Limb (tissue), 2 donors: ENCODE results near the gene SNRPA1.
A peak's percentile ranks its signal among the peaks of the same experiment; 100 is the strongest.

Experiments used
- DNase-seq, 2 donors: peaks; one replicate each; pipeline ENCODE4 v3.0.0-alpha.2; 2016; ENCODE audit errors: extremely low spot score in 2 of 2

Gene SNRPA1

DNA sequence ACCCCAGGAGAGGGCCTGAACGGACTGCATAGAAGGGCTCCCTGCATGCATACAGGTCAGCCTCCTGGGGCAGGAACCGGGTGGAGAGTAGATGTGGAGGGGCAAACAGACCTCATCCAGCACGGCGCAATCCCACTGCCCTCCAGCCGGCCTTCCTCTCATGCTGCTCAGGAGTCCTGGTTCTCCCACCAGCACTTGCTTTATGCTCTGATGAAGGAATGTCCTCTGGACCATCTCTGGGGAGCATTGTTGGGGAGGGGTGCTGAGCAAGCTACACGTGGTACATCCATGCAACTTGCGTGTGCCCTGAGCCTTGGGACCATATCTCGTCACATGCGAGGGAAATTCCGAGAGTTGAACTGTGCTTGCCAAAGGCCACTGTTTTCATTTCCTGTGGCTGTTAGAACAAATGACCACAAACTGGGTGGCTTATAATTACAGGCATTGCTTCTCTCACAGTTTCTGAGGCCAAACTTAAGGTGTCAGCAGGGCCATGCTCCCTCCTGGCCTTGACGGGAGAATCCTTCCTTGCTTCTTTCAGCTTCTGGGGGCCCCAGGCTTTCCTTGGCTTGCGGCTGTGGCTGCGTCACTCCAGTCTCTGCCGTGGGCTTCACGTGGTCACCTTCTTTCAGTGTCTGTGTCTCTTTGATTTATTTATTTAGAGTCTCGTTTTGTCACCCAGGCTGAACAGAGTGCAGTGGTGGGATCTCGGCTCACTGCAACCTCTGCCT is 30.0 kb downstream of the SNRPA1 start:
- no peak for DNase-seq

- DNase-seq: no peak
Observed at GRCh38 chr15:101264011-101264410, 31.0 kb downstream of the SNRPA1 start.

DNA sequence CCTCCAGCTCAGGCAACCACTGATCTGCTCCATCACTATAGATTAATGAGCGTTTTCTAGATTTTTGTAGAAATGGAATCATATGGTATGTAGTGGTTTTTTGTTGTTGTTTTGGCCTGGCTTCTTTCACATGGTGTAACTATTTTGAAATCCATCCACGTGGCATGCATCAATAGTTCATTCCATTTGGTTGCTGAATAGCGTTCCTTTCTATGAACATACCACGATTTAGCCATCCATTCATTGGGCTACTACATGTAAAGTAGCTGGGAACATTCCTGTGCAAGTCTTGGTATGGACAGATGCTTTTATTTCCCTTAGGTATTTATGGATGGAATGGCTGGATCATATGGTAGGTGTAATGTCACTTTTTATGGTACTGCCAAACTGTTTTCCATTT is 32.5 kb downstream of the SNRPA1 start:
- no peak for DNase-seq

- peak; percentile 70 to 85 for DNase-seq
Observed at GRCh38 chr15:101258238-101259144, 36.6 kb downstream of the SNRPA1 start.

DNA sequence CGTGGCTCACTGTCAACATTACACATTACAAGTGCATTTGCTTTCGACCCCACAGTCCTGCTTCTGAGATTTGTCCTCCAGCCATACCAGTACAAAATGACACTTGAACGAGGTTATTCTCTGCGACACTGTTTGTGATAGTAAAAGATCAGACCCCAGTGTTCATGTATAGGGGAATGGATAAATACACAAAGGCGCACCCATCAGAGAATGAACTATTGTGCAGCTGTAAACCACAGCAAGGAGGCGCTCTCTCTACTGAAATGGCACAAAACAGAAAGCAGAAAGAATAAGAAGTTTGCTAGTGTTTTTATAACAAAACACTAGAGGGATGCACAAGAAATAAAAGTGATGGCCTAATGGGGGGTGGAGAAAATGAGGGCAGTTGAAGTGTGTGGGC is 38.3 kb downstream of the SNRPA1 start:
- DNase-seq: no peak

GRCh38 chr15:101255615-101256241 is 39.3 kb downstream of the SNRPA1 start:
- peak in 1 of 2 donors; percentile 75 for DNase-seq

GRCh38 chr15:101255051-101255395 is 40.0 kb downstream of the SNRPA1 start:
- DNase-seq: peak in 1 of 2 donors; percentile 57

- no peak for DNase-seq
Observed at GRCh38 chr15:101254157-101255050, 40.6 kb downstream of the SNRPA1 start.

- DNase-seq: no peak
Observed at GRCh38 chr15:101252836-101253235, 42.2 kb downstream of the SNRPA1 start.

GRCh38 chr15:101251830-101252820 is 42.9 kb downstream of the SNRPA1 start, which contains the start of gene CHSY1:
Gene CHSY1, minus strand, starts transcription at chr15:101252048. Its CDS starts 592 bp downstream, at chr15:101251456.
- peak; percentile 91 to 94 for DNase-seq

DNA sequence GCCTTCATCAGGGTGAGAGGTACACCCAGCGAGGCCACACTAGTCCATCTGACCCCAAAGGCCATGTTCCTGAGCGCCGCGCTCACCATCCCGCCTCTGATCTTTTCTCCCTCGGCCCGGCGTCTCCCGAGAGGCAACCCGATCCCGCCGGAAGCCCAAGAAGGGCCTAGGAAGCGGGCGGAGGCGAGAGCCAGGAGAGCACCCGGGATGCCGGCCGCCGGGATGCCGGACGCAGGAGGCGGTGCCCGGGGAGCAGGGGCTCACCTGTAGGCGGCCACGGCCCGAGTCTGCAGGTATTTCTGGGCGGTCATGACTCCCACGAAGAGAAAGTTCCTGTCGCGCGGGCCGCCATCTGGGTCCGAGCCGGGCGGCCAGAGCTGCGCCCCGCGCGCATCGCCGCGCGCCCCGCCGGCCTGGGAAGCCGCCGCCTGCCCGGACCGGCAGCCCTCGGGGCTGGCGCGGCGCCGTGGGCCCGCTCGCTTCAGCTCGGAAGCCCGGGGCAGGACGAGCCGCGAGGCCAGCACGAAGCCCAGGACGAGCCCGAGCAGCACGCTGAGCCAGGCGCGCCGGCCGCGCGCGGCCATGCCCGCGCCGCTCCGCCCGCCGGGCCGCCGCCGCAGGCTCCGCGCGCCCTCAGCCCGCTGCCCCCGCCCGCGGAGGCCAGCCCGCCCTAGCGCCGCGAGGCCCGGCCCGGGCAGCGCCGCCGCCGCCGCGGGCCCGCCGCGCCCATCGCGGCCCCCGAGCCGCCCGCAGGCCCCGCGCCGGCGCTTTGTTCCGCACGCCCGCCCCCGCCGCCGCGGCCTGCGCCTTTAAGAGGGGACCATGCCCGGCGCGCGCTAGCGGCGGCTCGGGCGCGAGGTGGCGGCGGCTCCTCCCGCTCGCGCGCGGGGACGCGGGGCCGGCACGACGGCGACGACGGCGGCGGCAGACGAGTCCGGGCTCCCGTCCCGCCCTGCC is 43.9 kb downstream of the SNRPA1 start:
- peak in 1 of 2 donors; percentile 65 for DNase-seq

DNA sequence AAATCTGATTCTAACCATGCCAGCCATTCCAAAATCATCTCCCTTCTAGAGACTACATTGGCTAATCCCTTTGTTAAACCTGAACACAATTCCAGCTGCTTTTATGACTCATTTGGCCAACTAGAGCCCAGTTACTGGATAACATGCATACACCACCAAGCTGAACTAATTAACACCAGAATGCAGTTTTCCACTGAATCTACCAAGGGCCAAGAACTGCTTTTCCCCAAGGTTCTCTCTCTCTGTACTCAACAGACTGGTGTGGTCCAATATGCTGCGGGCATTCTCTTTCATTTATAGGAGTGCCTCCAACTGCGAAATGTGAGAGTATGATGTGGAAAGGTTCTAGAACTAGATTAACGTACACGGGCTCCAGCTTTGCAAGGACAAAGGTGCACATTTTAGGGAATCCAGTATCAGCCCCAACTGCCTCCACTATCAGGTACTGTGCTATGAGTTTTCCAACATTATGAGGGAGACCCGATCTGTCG is 44.7 kb downstream of the SNRPA1 start:
- DNase-seq: no peak

- no peak for DNase-seq
Observed at GRCh38 chr15:101248274-101248673, 46.8 kb downstream of the SNRPA1 start.

GRCh38 chr15:101246824-101247745 is 48.0 kb downstream of the SNRPA1 start:
- DNase-seq: no peak

GRCh38 chr15:101246391-101246790 is 48.7 kb downstream of the SNRPA1 start:
- no peak for DNase-seq

DNA sequence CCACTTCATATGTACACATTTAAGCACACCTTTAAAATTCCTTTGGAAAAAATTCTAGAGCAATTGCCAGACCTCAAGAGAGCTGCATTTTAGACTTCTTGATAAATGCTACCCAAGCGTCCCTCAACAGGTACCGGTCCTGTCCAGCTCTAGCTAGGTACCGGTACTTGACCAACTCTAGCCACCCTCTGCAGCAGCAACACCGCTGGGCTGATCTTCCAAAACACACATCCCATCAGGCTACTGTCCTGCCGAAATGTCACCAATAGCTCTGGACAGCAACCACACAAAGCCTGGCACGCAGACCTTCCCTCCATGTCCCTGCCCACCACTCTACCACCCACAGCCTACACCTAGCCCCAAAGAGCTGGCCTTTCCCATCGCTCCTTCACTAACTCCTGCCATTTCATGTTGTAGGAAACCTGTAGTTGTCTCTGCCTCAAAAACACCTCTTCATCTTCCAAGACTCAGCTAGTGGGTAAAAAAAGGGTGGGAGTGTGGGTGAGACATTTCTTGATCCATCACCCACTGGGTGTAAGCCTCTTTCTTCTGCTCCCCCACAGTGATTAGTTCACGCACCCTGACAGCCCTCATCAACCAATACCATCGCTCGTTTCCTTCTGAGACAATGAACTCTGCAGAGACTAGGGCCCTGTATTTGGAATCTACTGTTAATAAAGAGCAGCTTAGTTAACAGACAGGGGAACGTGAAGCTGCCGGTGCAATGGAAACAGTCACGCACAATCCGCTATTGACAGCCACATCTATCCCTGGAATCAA is 50.0 kb downstream of the SNRPA1 start:
- DNase-seq: no peak
